ENCODE data around the gene RNU6-7.
A peak's percentile ranks its signal among the peaks of the same experiment; 100 is the strongest.

Gene RNU6-7

GRCh38 chr14:32201816-32202490 is at the start of gene RNU6-7:
Gene RNU6-7, plus strand, starts transcription at chr14:32202045.
- DNase-seq: peak; percentile 34 to 50

GRCh38 chr14:32166029-32166428 is 35.8 kb upstream of the RNU6-7 start:
- DNase-seq: no peak

- no peak for DNase-seq
Observed at GRCh38 chr14:32166924-32167323, 34.9 kb upstream of the RNU6-7 start.

- no peak for DNase-seq
Observed at GRCh38 chr14:32167907-32168306, 33.9 kb upstream of the RNU6-7 start.

- DNase-seq: no peak
Observed at GRCh38 chr14:32169191-32169590, 32.7 kb upstream of the RNU6-7 start.

- DNase-seq: no peak
Observed at GRCh38 chr14:32171469-32171868, 30.4 kb upstream of the RNU6-7 start.

- DNase-seq: no peak
Observed at GRCh38 chr14:32183151-32184058, 18.4 kb upstream of the RNU6-7 start.

- no peak for DNase-seq
Observed at GRCh38 chr14:32185097-32185496, 16.7 kb upstream of the RNU6-7 start.

GRCh38 chr14:32186248-32186647 is 15.6 kb upstream of the RNU6-7 start:
- no peak for DNase-seq

- DNase-seq: no peak
Observed at GRCh38 chr14:32189811-32190210, 12.0 kb upstream of the RNU6-7 start.

GRCh38 chr14:32190673-32191072 is 11.2 kb upstream of the RNU6-7 start:
- DNase-seq: no peak

GRCh38 chr14:32192712-32193373 is 9.0 kb upstream of the RNU6-7 start:
- no peak for DNase-seq

GRCh38 chr14:32193532-32193931 is 8.3 kb upstream of the RNU6-7 start:
- DNase-seq: no peak

GRCh38 chr14:32195636-32196035 is 6.2 kb upstream of the RNU6-7 start:
- no peak for DNase-seq

GRCh38 chr14:32197919-32198318 is 3.9 kb upstream of the RNU6-7 start:
- no peak for DNase-seq

- no peak for DNase-seq
Observed at GRCh38 chr14:32200368-32201192, 1.3 kb upstream of the RNU6-7 start.

- peak; percentile 80 to 85 for DNase-seq
Observed at GRCh38 chr14:32201193-32201815, 541 bp upstream of the RNU6-7 start.

GRCh38 chr14:32202491-32202997 is 699 bp downstream of the RNU6-7 start:
- no peak for DNase-seq

- peak; percentile 89 for DNase-seq
Observed at GRCh38 chr14:32202998-32203882, 1.4 kb downstream of the RNU6-7 start, which contains the start of gene RNU6-8. Gene RNU6-8, minus strand, starts transcription at chr14:32203269.

- DNase-seq: peak in 1 of 2 donors; percentile 22
Observed at GRCh38 chr14:32203928-32204357, 2.1 kb downstream of the RNU6-7 start.

- DNase-seq: no peak
Observed at GRCh38 chr14:32205554-32205953, 3.7 kb downstream of the RNU6-7 start.
